Activated naive CD4-positive, alpha-beta T cell treated with anti-CD3 and anti-CD28 coated beads, Interleukin-2, amount 50 U/mL, for 16 hours (primary cell): ENCODE results near the gene DBX1.
"Not testable (repeated sequence)": the region's sequence is repeated elsewhere in the genome, so short reads cannot be mapped to it uniquely, and the experiment has no call there.

Experiments
- DNase-seq: peaks from one replicate; pipeline ENCODE4 v3.0.0-alpha.2; 2020

The DBX1 gene

GRCh38 chr11:20161230-20161918 is 1.1 kb upstream of the DBX1 start:
- no peak for DNase-seq

GRCh38 chr11:20159466-20160381 is 551 bp downstream of the DBX1 start:
- DNase-seq, result no peak

GRCh38 chr11:20158597-20159257 is 1.5 kb downstream of the DBX1 start:
- no peak for DNase-seq

GRCh38 chr11:20157728-20158127 is 2.5 kb downstream of the DBX1 start:
- DNase-seq, result no peak

GRCh38 chr11:20156876-20157613 is 3.2 kb downstream of the DBX1 start:
- peak; percentile 24 for DNase-seq

GRCh38 chr11:20156280-20156875 is 3.9 kb downstream of the DBX1 start:
- peak; percentile 57 for DNase-seq

GRCh38 chr11:20155683-20156279 is 4.5 kb downstream of the DBX1 start:
- DNase-seq, result no peak

- DNase-seq, result no peak
These were observed 5.9 kb downstream of the DBX1 start for GRCh38 chr11:20154381-20154780.

- no peak for DNase-seq
These were observed 21.6 kb downstream of the DBX1 start for GRCh38 chr11:20138707-20139106.

GRCh38 chr11:20137637-20138036 is 22.6 kb downstream of the DBX1 start:
- no peak for DNase-seq

- no peak for DNase-seq
These were observed 25.1 kb downstream of the DBX1 start for GRCh38 chr11:20134991-20135736.

- DNase-seq, result no peak
These were observed 27.6 kb downstream of the DBX1 start for GRCh38 chr11:20132667-20133039.

GRCh38 chr11:20131788-20132666 is 28.2 kb downstream of the DBX1 start:
- DNase-seq, result peak; percentile 36

GRCh38 chr11:20129665-20130064 is 30.6 kb downstream of the DBX1 start:
- no peak for DNase-seq

- DNase-seq, result not testable (repeated sequence)
These were observed 31.8 kb downstream of the DBX1 start for GRCh38 chr11:20128528-20128825.

GRCh38 chr11:20127671-20128527 is 32.4 kb downstream of the DBX1 start:
- peak; percentile 77 for DNase-seq

- no peak for DNase-seq
These were observed 33.6 kb downstream of the DBX1 start for GRCh38 chr11:20126724-20127123.

GRCh38 chr11:20125927-20126326 is 34.3 kb downstream of the DBX1 start:
- DNase-seq, result no peak

GRCh38 chr11:20122131-20122530 is 38.1 kb downstream of the DBX1 start:
- DNase-seq, result no peak
